T-helper 2 cell treated with Interferon-gamma antibody and Interleukin-4, amounts not matched to agents 5 μg/mL and 100 μg/mL, for 36 hours (primary cell): ENCODE measurements around the gene ANAPC15.
"Not testable (repeated sequence)": the region's sequence is repeated elsewhere in the genome, so short reads cannot be mapped to it uniquely, and the experiment has no call there.

ENCODE experiments used
- DNase-seq: peaks from one replicate; pipeline ENCODE4 v3.0.0; 2021; ENCODE audit warnings: low spot score
- H3K27ac Mint-ChIP-seq: one replicate; pipeline ENCODE4 v1.8.0; 2021; ENCODE audit warnings: mild to moderate bottlenecking, mixed read lengths
- H3K27me3 Mint-ChIP-seq: one replicate; pipeline ENCODE4 v1.8.0; 2021; ENCODE audit warnings: low read depth, mixed read lengths
- H3K36me3 Mint-ChIP-seq: one replicate; pipeline ENCODE4 v1.8.0; 2021; ENCODE audit warnings: low read depth, mixed read lengths
- H3K4me1 Mint-ChIP-seq: one replicate; pipeline ENCODE4 v1.8.0; 2021; ENCODE audit warnings: low read depth, mixed read lengths
- H3K4me3 Mint-ChIP-seq: one replicate; pipeline ENCODE4 v1.8.0; 2022; ENCODE audit warnings: mild to moderate bottlenecking, moderate library complexity, mixed read lengths
- H3K9me3 Mint-ChIP-seq: one replicate; pipeline ENCODE4 v1.8.0; 2021; ENCODE audit warnings: mixed read lengths

The ANAPC15 gene

DNA sequence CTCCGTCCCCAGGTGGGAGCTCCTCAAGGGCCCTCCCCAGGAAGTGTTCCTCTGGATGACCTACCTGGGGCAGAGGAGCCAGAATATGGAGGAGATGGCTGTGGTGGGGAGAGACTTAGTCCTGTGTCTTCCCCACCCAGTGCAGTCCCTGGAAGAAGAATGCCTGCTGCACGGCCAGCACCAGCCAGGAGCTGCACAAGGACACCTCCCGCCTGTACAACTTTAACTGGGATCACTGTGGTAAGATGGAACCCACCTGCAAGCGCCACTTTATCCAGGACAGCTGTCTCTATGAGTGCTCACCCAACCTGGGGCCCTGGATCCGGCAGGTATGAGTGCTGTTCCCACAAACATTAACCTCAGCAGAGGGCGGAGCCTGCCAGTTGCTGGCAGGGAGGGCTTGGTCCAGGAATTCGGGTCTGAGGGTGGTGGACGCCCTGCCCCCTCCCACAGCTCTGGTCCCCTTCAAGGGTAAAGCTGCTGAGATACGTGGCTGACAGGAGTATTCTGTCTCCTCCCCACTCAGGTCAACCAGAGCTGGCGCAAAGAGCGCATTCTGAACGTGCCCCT, 26.4 kb upstream of the ANAPC15 start:
- Mint-ChIP-seq H3K36me3 (peaks cover 2% of the 10 kb centered on the region), H3K4me1 (peaks cover 28% of the 10 kb centered on the region), H3K9me3 (no peaks in the 10 kb centered on the region), H3K27ac (no peak overlapping the region), H3K27me3 (no peaks in the 10 kb centered on the region), H3K4me3 (no peak overlapping the region)
- DNase-seq = no peak

DNA sequence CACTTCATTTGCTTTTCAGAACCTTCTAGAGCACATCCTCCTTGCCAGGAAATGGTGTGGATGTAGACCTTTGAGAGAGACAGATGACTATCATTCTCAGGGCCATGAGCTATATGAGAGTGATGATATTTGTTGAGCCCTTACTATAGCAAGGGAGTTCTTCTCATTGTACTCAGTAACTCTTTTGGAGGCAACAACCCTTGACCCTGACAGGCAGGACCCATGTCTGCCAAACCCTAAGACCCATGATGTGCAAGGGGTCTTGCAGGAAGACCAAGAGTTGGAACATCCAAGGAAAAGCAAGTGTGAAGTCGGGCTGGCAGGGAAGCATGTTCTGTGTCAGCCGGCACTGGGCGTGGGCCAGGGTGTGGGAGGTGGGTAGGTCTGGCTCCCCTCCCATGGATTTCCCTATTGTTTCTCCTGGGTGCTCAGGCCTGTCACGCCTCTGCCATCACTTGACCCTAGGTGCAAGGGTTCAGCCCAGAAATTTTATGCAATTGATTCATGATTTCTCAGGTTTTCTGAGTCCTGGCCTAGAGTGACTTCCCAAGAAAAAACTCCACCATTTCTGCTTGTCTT, 24.3 kb upstream of the ANAPC15 start:
- DNase-seq = no peak
- peaks cover 2% of the 10 kb centered on the region for H3K36me3 Mint-ChIP-seq
- peaks cover 20% of the 10 kb centered on the region for H3K4me1 Mint-ChIP-seq
- H3K9me3 Mint-ChIP-seq = no peaks in the 10 kb centered on the region
- no peak overlapping the region for H3K4me3 Mint-ChIP-seq
- H3K27ac Mint-ChIP-seq = no peak overlapping the region
- peaks cover 12% of the 10 kb centered on the region for H3K27me3 Mint-ChIP-seq

DNA sequence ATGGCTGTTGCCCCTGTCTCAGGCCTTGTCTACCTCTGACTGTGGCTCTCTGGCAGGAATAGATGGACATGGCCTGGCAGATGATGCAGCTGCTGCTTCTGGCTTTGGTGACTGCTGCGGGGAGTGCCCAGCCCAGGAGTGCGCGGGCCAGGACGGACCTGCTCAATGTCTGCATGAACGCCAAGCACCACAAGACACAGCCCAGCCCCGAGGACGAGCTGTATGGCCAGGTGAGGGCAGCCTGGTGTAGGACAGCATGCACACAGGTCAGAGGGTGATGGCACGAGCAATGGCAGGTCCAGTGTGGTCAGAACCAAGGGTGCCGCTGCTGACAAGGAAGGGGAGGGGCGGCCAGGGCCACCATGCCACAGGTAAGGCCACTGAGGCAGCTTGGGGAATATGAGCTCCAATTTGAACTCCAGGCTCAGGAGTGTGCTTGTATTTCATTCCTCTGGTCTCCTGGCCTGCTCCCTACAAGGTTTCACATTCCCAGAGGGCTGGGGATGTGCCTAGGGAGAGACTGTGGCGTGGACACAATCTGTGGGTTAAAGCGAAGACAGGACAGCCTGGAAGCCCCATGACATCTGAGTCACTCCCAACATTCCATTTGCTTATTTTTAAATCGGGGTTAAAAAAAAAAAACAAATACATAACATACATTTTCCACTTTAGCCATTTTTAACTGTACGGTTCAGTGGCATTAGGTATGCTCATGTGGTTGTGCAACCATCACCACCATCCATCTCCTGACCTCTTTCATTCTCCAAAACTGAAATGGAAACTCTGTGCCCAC, 23.6 kb upstream of the ANAPC15 start:
- Mint-ChIP-seq H3K9me3 (no peaks in the 10 kb centered on the region), H3K4me1 (peaks cover 13% of the 10 kb centered on the region), H3K27ac (no peak overlapping the region), H3K36me3 (peaks cover 2% of the 10 kb centered on the region), H3K4me3 (no peak overlapping the region), H3K27me3 (peaks cover 19% of the 10 kb centered on the region)
- DNase-seq = no peak

DNA sequence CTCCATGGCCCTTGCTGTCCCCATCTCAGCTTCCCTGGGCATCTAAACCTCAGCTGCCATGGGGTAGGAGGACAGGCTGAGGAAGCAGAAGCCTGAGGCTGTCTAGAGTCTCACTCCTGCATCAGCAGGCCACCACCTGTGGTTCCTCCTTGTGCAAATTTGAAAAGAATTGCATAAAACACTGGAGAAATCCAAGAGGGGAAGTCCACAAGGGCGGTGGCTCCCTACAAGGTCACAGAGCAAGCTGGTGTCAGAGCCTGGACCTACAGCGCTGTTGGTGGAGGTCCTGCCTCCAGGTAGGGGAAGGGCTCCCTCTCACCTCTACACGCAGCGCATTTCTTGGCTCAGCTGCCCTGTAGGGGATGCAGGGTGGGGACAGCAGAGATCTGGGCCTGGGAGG, 23.0 kb upstream of the ANAPC15 start, which contains the start of gene FOLR3:
Gene FOLR3, plus strand, starts transcription at position 253 of the 400 bp plus-strand sequence. CDS start 228 bp downstream, outside the sequence.
- H3K9me3 Mint-ChIP-seq, H3K36me3 Mint-ChIP-seq, DNase-seq, H3K4me3 Mint-ChIP-seq, H3K4me1 Mint-ChIP-seq, H3K27ac Mint-ChIP-seq: not testable (repeated sequence)
- peaks cover 19% of the 10 kb centered on the region for H3K27me3 Mint-ChIP-seq

DNA sequence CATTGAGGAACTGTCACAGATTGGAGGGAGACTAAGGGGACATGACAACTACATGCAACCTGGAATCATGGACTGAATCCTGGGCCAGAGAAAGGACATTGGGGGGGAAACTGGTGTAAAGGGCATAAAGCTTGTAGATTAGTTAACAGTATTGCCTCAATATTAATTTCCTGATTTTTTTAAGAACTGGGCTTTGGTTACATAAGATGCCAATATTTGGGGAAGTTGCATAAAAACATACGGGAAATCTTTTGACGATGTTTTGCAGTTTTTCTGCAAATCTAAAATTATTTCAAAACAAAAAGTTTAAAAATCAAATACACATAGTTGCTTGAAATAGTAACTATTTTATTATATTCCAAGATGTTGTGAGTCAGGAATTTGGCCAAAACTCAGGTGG, 20.2 kb upstream of the ANAPC15 start:
- H3K4me1 Mint-ChIP-seq = peaks cover 2% of the 10 kb centered on the region
- H3K27ac Mint-ChIP-seq = no peak overlapping the region
- peaks cover 5% of the 10 kb centered on the region for H3K36me3 Mint-ChIP-seq
- peaks cover 29% of the 10 kb centered on the region for H3K27me3 Mint-ChIP-seq
- peaks cover 18% of the 10 kb centered on the region for H3K9me3 Mint-ChIP-seq
- no peak for DNase-seq
- H3K4me3 Mint-ChIP-seq = no peak overlapping the region

DNA sequence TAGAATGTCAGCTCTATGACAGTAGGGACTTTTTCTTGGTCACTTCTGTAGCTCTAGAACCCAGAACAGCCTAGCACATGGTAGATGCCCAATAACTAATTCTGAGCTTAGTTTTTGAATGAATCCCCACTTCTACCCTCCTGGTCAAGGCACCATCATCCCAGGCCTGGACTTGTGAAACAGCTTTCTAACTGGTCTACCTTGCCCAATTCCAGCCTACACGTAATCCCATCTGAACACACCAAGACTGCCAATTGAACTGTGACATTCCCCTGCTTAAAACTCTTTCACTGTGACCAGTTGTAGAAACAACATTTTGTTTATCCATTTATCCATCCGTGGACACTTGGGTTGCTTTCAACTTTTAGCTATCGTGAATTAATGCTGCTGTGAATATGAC, 16.9 kb upstream of the ANAPC15 start:
- Mint-ChIP-seq H3K27me3 (peaks cover 29% of the 10 kb centered on the region), H3K4me3 (no peak overlapping the region), H3K4me1 (no peaks in the 10 kb centered on the region), H3K9me3 (peaks cover 24% of the 10 kb centered on the region), H3K27ac (no peak overlapping the region), H3K36me3 (peaks cover 4% of the 10 kb centered on the region)
- no peak for DNase-seq

DNA sequence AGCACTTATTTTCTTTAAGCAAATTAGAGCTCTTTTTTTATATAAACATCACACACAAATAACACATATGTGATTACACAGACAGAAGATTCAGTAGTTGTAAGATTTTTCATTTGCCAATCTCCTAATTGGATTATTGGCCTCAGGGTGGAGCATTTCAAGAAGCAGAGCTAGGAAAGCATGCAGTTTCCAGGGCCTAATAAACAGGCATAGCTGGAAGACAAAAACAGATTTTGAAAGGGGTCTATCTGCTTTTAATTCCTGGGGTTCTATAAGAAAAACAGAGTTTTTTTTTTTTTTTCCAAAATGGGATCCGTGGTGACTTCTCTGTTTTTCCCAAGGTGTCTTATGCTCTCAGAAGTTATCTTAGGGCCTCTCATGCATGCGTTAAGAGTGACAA, 15.4 kb upstream of the ANAPC15 start:
- peaks cover 25% of the 10 kb centered on the region for H3K27me3 Mint-ChIP-seq
- H3K36me3 Mint-ChIP-seq = peaks cover 4% of the 10 kb centered on the region
- DNase-seq = no peak
- H3K9me3 Mint-ChIP-seq = peaks cover 27% of the 10 kb centered on the region
- H3K27ac Mint-ChIP-seq = no peak overlapping the region
- H3K4me3 Mint-ChIP-seq = no peak overlapping the region
- no peaks in the 10 kb centered on the region for H3K4me1 Mint-ChIP-seq

DNA sequence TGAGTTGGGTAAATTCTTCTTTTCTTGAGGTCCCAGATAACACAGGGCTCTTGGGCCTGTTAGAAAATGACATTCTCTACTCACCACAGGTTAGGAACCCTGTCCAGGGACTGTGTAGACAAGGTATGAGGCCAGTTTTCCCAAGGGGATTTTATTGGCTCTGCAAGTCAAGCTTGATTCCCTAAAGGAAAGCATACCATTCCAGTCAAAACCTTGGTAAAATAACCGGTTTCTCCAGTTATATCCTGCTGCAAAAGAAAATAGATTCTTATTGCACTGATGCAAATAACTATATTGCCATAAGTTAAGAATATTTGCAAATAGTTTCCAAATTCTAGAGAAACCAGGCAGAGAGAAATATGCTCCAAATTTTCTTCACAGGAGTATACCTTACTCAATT, 13.5 kb upstream of the ANAPC15 start:
- Mint-ChIP-seq H3K36me3 (peaks cover 4% of the 10 kb centered on the region), H3K27ac (no peak overlapping the region), H3K4me3 (no peak overlapping the region), H3K4me1 (no peaks in the 10 kb centered on the region), H3K9me3 (peaks cover 27% of the 10 kb centered on the region), H3K27me3 (peaks cover 12% of the 10 kb centered on the region)
- no peak for DNase-seq

DNA sequence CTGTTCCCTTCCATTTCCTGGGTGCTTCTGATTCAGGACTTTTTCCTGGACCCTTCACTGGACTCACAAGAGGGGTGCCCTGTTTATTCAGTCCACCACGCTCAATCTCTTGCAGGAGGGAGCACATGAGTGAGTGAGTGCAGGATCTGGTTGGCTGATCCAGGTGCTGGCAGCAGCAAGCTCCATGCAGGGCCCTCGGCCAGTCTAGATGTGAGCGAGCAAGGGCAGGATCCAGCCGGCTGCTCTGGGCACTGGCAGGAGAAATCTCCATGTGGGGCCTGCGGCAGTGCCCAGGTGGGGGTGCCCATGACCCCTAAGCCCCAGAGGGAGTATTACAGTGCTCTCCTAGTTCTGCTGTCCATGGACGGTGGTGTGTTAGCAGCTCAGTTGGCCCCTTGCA, 11.6 kb upstream of the ANAPC15 start:
- H3K4me1 Mint-ChIP-seq = peaks cover under 1% of the 10 kb centered on the region
- H3K36me3 Mint-ChIP-seq = peaks cover 2% of the 10 kb centered on the region
- DNase-seq = no peak
- peaks cover 8% of the 10 kb centered on the region for H3K27me3 Mint-ChIP-seq
- H3K27ac Mint-ChIP-seq = no peak overlapping the region
- H3K4me3 Mint-ChIP-seq = no peak overlapping the region
- peaks cover 23% of the 10 kb centered on the region for H3K9me3 Mint-ChIP-seq

DNA sequence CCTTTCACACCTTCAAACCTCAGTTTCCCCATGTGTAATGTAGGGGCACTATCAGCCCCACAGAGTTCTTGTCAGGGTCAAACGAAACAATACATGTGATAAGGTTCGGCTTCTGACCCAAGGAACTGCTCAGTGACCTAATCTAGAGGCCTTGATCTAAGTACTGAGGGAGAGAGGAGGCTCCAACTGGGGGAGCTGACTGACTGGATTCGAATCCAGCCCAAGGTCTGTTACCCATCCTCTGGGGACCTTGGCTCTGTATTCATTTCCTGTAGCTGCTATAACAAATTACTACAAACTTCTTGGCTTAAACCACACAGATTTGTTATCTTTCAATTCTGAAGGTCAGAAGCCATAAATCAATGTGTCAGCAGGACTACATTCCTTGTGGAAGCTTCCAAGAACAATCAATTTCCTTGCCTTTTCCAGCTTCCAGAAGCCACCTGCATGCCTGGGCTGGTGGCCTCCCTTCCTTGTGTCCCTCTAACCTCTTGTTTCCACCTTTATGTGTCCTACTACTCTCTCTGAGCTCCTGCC, 10.7 kb upstream of the ANAPC15 start:
- H3K27ac Mint-ChIP-seq = no peak overlapping the region
- H3K4me3 Mint-ChIP-seq = no peak overlapping the region
- H3K27me3 Mint-ChIP-seq = peaks cover 2% of the 10 kb centered on the region
- no peaks in the 10 kb centered on the region for H3K36me3 Mint-ChIP-seq
- peaks cover 14% of the 10 kb centered on the region for H3K9me3 Mint-ChIP-seq
- H3K4me1 Mint-ChIP-seq = peaks cover 3% of the 10 kb centered on the region
- DNase-seq = no peak

DNA sequence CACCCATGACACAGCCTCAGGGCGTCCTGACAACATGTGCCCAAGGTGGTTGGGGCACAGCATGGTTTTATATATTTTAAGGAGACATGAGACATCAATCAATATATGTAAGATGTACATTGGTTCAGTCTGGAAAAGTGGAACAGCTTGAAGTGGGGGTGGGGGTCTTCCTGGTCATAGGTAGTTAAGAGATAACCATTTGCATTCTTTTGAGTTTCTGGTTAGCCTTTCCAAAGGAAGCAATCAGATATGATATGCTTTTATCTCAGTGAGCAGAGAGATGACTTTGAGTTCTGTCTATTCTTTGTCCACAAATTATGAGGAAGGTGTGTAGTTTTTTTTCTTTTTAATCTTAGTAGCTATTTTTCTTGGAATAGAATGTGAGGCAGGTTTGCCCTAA, 10.1 kb upstream of the ANAPC15 start:
- H3K9me3 Mint-ChIP-seq = peaks cover 8% of the 10 kb centered on the region

DNA sequence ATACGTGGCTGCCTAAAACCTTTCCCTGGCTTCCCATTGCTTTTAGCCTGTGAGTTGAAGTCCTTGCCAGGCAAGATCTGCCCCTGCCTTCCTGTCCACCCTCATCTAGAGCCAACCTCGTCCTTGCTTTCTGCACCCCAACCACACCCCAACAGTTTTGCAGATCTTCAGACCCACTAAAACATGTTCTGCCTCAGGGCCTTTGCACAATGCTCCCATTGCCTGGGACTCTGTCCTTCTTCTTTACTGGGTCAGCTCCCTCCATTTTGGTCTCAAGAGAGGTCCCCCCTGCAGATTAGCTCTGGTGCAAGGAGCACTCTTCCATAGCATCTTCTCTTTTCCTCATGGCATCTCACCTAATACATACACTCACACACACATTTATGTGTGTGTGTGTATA, 8.4 kb upstream of the ANAPC15 start:
- Mint-ChIP-seq H3K4me3 (no peak overlapping the region), H3K4me1 (peaks cover 3% of the 10 kb centered on the region), H3K36me3 (no peaks in the 10 kb centered on the region), H3K27me3 (peaks cover 2% of the 10 kb centered on the region), H3K9me3 (peaks cover 3% of the 10 kb centered on the region), H3K27ac (no peak overlapping the region)
- no peak for DNase-seq

More for the DNA sequence above, 10.1 kb upstream of the ANAPC15 start:
- H3K36me3 Mint-ChIP-seq = no peaks in the 10 kb centered on the region
- H3K27me3 Mint-ChIP-seq = peaks cover 2% of the 10 kb centered on the region
- H3K4me1 Mint-ChIP-seq = peaks cover 3% of the 10 kb centered on the region
- H3K4me3 Mint-ChIP-seq = no peak overlapping the region
- no peak overlapping the region for H3K27ac Mint-ChIP-seq
- DNase-seq = no peak

DNA sequence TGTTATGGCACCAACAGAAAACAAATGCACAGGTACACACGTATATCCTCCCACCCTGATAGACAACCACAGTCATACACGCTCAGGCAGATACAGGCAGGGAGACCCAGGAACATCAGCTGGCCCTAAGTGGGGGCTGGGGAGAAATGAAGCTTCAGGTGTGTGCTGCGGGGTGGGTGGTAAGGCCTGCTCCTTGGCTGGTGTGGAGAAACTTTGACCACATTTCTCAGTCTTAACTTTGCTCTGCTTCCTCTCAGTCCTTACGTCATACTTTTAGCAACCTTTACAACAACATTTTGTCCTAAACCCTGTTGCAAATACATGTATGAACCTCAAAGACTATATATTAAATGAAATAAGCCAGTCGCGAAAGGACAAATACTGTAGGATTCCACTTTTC, 6.7 kb upstream of the ANAPC15 start:
- no peaks in the 10 kb centered on the region for H3K27me3 Mint-ChIP-seq
- H3K36me3 Mint-ChIP-seq = no peaks in the 10 kb centered on the region
- H3K4me1 Mint-ChIP-seq = peaks cover 3% of the 10 kb centered on the region
- no peak overlapping the region for H3K4me3 Mint-ChIP-seq
- no peak for DNase-seq
- H3K27ac Mint-ChIP-seq = no peak overlapping the region
- H3K9me3 Mint-ChIP-seq = peaks cover under 1% of the 10 kb centered on the region

DNA sequence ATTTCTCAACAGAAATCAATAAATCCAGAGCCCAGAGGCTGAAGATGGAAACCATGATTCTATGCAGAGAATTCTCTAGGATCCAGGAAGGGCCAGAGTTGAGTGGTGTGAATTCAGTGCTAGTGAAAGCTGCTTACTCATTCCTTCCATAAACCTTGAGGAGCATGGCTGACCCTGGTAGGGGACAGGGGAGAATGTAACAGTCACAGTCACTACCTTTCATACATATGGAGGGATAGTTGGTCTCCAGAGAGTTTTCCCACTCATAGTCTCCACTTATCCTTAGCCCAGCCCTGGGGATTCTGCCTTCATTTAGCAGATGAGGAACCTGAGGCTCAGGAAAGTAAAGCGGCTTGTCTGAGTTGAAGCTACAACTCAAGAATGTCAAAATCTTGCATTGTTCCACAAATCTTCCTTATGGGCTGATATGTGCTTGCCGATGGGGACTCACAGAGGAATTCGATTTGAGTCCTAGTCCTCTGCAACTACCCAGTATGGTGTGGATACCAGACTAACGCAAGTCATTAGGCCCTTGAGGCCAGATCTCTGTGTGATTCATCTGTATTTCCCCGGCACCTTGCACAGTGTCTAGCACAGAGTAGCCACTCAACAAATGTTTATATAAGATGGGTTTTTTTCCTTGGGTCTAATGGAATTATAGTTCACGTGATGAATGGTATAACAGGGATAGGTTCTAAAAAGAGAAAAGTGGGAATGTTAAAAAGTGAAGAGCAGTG, 3.7 kb upstream of the ANAPC15 start:
- Mint-ChIP-seq H3K36me3 (peaks cover 3% of the 10 kb centered on the region), H3K4me3 (no peak overlapping the region), H3K9me3 (no peaks in the 10 kb centered on the region), H3K27ac (no peak overlapping the region), H3K27me3 (no peaks in the 10 kb centered on the region), H3K4me1 (peaks cover 20% of the 10 kb centered on the region)
- no peak for DNase-seq
